HG02642 (cell line): ENCODE results near the gene COL23A1.

Experiments used
- ATAC-seq: cut with Tn5 transposase; IDR thresholded peaks from one replicate; pipeline ENCODE4 v1.9.1; 2021; ENCODE audit warnings: mild to moderate bottlenecking; ENCODE audit not compliant: unreplicated experiment, poor library complexity

COL23A1 gene

DNA sequence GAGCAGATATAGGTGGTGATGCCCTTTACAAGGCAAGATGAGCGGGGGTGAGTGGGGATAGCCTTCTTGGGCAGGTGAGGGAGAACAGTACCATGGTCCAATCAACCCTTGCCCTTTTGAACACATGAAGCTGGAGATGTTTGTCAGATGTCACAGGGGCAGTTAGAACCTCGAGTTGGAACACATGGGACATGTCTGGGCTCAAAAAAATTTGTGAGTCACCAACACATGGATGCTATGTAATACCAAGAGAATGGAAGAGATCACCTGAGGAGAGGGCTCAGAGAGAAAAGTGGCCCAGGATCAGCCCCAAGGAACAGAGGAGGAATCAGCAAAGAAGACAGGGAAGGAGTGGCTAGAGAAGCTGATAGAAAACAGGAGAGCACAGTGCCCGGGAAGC lies 362.3 kb downstream of the COL23A1 start:
- no peak for ATAC-seq

DNA sequence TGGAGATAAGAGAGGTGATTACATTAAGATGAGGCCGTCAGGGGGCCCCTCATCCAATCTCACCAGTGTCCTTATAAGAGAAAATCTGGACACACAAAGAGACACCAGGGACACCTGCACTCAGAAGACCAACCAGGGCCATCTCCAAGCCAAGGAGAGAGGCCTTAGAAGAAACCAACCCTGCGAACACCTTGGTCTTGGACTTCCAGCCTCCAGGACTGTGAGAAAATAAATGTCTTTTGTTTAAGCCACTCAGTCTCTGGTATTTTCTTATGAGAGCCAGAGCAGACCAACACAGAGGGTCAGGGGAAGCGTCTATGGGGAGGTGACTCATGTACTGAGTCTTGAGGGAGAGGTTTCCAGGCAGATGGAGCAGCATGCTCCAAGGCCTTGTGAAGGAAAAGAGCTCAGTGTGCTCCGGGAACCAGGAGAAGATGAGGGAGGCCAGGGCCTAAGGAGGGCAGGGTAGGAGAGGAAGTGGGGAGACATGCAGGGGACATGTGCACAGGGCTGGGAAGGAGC lies 363.0 kb downstream of the COL23A1 start:
- ATAC-seq: no peak

DNA sequence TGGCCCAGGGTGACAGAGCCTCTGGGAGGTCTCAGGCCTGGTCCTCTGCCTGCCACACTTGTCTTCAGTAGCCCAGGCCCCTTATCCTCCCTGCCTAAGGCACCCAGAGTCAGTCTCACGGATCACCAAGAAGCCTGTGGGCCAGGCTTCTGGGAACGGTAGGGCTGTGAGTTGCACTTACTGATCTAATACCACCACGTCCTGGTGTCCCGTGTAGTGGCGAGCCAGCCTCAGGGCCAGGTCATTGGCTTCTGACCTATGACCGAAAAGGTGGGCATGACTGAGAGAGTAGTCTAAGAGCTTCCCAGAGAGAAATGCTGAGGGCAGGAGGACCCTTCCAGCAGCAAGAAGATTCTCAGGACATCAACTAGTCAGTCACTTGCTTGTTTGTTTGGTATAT lies 365.0 kb downstream of the COL23A1 start:
- ATAC-seq: no peak

DNA sequence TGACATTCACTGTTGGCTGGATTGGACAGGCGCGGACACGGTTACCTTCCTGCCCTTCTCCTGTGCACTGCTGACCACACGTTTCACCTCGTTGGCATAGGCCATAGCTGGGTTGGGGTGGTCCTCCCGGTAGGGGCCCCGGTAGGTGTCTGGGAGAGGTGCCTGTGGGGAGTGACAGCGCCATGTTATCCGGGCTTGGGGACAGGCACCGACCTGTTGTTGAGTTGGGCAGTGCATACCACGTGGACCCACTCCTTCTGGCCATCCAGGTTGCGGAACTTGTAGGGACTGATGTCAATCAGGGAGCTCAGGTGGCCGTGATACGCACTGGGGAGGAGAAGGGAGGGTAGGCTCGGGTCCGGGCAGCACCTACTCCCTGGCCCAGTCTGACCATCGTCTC lies 365.8 kb downstream of the COL23A1 start:
- no peak for ATAC-seq

DNA sequence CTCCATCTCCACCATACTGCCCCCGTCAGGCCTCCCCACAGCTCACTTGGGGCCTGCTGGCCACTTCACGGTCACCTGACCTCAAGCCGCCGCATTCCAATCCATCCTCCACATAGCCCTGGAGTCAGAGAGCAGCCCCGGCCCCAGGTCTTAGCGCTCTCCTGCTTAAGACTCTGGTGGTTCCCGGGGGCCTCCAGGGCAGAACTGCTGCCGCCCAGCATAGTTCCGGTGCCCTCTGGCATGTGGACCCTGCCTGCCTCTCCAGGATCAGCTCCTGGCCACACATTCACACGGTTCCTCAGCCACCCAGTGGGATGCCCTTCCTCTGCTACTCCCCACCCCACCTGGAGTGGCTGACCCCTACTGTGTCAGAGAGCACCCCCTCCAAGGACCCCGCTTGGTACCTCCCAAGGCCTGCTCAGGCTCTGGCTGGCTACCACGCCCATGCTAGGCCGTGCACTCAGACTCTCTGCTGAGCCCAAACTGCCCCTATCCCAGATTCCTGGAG lies 366.3 kb downstream of the COL23A1 start:
- ATAC-seq: no peak

DNA sequence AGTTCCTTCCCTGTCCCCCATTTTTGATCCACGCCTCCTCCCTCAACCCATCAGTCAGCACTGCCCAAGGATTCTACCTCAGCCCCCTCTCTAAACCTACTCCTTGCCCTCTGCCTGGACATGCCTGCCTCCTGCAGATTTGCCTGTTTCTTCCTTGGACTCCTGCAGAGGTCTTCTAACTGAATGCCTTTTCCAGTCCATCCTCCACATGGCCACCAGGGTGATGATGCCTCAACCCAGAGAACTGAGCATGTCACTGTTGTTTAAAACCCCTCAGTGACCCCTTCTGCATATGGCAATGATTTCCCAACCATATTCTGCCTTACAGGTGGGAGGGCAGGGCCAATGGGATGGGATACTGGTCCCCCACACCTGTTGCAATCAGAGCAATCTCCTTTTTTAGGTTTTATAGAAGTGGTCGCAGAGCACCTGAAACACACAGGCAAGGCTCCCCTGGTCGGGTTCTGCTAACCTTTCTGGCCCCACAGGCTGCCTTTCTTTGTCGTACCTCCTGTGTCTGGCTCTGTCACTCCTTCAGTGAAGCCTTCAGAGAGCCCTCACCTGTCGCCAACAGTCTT lies 366.9 kb downstream of the COL23A1 start:
- ATAC-seq: no peak

GRCh38 chr5:178222292-178222691 lies 367.9 kb downstream of the COL23A1 start:
- ATAC-seq: no peak

DNA sequence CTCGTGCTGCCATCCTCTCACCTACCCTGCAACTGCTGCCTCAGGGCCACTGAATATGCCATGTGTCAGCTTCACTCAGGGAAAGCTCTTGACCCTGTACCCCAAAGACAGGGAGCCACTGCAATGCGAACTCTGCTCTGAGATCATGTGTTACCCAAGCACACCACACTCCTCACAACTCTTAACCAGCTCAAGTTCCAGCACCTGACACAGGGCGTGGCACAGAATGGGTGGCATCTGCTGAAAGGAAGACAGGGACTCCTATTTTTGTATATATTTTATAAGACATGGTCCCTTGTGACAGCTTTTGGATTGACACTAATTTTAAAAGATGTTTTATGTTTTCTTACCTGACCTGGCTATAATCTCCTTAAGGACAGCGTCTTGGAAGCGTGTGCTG lies 368.3 kb downstream of the COL23A1 start:
- no peak for ATAC-seq

DNA sequence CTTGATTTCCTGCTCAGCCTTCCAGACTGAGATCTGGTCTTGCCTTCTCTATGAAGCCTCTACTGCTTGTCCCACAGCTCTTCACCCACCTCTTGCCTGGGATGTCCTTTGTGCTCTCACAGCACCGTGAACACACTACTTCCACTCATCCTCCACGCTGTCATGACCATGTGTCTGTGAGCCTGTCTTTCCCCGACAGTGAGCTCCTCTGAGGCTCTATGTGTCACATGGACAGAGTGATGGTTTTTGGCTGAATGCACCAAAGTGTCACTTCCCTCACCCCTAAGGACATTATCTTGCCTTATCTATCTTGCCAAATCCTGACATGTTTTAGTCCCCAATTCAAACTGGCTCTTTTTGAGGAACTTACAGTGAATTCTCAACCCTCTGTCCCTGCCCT lies 368.9 kb downstream of the COL23A1 start:
- ATAC-seq: no peak

GRCh38 chr5:178218827-178219226 lies 371.4 kb downstream of the COL23A1 start:
- ATAC-seq: no peak

- no peak for ATAC-seq
These were observed 371.9 kb downstream of the COL23A1 start for GRCh38 chr5:178218237-178218776.

DNA sequence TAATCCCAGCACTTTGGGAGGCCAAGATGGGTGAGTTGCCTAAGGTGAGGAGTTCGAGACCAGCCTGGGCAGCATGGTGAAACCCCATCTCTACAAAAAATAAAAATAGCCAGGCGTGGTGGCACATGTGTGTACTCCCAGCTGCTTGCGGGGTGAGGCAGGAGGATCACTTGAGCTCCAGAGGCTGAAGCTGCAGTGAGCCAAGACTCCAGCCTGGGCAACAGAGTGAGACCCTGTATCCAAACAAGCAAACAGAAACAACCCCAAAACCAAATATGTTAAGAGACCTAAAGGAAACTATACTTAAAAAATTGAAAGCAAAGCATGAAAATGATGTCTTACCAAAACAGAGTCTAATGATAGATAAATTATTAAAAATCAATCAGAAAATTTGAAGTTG lies 373.4 kb downstream of the COL23A1 start:
- ATAC-seq: no peak

DNA sequence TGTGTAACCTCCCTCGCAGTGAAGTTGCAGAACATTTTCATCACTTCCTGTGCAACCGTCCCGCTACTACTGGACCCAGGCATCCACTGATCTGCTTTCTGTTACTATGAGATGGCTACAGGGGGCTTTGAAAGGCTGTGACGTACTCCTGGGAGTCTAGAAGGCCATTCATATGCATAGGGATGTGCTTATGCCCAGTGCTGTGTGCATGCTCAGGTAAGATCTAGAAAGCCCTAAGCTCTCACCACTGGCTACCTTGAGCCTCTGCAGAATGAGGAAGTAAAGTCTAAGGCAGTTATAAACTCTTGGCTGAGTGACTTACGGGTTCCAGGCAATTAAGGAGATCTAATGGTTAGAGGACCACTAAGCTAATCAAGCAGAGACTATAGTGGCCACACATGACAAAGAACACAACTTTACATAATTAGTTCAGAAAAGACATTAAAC lies 374.1 kb downstream of the COL23A1 start:
- no peak for ATAC-seq

- ATAC-seq: no peak
These were observed 374.8 kb downstream of the COL23A1 start for GRCh38 chr5:178215280-178216002.

DNA sequence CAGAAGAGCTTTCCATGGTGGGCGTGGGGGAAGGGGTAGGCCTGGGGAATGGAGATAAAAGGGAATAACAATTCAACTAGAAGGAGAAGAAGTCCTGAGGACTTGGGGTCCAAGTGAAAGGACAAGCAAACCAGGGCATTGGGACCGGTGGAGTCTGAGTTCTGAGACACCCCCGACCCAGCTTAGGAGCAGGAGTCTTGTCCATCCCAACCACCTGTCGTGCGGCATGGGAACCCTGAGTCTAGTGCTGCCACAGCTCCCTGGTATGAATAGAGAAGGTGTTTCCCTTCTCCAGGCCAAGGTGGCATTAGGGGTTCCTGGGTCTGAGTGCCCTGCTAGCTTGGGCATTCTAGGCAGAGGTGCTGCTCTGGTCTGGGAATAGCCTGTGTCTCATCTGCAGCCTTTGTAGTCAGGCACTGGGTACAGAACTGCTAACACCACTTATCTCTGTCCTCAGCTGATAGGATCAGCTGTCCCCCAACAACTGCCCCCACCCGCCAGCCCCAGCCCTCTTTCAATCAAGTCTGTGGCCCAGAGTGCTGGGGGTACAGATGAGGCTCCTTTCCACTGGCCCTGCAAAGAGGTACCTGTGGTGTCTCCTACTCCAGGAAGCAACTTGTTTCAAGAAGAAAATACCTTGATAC lies 375.9 kb downstream of the COL23A1 start:
- ATAC-seq: no peak

DNA sequence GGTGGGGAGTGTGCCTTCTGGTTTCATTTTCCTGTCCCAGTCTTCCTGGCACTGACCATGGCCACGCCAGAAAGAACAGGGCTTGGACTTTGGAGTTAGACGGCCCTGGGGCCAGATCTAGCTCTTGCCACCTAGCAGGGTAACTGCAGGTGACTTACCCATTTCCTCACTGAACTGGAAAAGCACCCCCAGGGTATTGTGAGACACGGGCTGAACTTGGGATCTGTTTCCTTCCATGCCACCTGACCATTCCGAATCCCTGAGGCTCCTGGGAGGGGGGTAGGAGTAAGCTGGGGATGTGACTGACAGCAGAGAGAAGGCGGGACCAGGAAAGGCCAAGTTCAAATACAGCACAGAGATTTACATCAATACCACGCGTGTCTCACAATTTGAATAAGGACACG lies 376.4 kb downstream of the COL23A1 start:
- ATAC-seq: no peak

- ATAC-seq: no peak
These were observed 377.2 kb downstream of the COL23A1 start for GRCh38 chr5:178213003-178213461.

DNA sequence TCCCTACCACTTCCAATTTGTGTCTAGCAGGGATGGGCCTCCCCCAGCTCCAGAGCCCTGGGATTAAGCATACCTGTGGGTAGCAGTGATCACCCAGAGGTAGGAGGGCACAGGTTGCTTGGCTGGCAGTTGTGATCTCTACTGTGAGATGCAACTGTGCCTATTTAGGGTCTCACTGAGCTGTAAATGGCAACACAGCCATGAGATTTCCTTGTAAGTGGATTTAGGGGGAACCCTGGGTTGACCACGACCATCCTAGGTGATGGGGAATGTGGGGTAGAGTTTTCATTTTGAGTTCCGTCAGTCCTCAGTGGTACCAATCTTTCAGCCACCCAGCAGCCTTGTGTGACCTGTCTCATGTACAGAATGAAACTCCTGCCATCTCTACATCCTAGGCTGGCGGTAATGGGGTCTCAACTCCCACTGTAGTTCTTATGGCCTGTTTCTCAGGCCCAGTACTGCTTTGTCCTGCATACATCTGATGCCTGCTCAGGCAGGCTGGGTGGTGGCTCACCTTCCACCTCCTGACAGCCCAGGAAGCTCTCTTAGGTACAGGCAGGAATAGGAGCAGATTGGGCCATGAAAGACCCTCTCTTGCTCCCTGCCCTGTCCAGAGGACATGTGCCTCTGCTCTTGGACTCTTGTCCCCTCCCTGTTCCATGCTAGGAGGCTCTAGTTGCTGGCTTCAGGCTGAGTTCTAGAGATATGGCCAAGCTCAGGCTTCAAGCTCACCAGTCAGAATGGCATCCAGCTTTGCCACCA lies 377.8 kb downstream of the COL23A1 start:
- no peak for ATAC-seq

GRCh38 chr5:178211095-178212048 lies 378.8 kb downstream of the COL23A1 start:
- no peak for ATAC-seq
